HG02798 (cell line): ENCODE results near the gene GRPEL2.
A peak's percentile ranks its signal among the peaks of the same experiment; 100 is the strongest.

Experiments
- ATAC-seq: cut with Tn5 transposase; IDR thresholded peaks from one replicate; pipeline ENCODE4 v1.9.1; 2021; ENCODE audit warnings: mild to moderate bottlenecking; ENCODE audit not compliant: unreplicated experiment, poor library complexity

GRPEL2 gene, protein sequence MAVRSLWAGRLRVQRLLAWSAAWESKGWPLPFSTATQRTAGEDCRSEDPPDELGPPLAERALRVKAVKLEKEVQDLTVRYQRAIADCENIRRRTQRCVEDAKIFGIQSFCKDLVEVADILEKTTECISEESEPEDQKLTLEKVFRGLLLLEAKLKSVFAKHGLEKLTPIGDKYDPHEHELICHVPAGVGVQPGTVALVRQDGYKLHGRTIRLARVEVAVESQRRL

DNA sequence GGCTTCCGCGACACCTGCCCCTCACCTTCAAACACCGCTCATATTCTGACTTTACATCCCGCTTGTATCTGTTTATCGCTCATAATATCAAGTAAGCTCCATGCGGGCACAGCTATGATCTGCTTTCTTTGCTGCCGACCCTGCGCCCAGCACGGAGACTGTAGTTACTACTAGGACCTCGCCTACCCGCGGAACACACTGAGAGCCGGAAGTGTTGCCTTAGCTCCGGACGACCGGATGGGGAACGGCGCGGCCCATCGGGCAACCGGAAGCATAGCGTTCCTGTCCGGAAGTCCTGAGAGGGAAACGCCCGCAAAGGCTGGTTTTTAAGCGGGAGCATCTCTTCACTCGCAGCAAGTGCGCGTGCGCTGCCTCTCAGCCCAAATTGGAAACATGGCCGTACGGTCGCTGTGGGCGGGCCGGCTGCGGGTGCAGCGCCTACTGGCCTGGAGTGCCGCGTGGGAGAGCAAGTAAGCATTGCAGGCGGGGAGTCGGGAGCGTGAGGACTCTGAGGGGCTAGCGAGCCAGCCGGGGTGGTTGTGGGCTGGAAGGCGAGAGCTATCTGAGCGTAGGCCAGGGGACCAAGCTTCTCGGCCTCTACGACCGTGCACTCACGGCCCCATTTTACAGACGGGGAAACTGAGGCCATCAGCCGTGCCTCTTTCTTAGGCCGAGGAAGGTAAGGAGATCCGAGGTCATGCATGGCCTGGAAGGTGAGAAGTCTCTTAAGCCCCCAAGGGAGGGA is at the start of gene GRPEL2:
TSS of gene GRPEL2 (plus strand) at position 353 of the 745 bp plus-strand sequence. CDS start at position 394, 41 bp downstream.
- peak; percentile 99 for ATAC-seq

DNA sequence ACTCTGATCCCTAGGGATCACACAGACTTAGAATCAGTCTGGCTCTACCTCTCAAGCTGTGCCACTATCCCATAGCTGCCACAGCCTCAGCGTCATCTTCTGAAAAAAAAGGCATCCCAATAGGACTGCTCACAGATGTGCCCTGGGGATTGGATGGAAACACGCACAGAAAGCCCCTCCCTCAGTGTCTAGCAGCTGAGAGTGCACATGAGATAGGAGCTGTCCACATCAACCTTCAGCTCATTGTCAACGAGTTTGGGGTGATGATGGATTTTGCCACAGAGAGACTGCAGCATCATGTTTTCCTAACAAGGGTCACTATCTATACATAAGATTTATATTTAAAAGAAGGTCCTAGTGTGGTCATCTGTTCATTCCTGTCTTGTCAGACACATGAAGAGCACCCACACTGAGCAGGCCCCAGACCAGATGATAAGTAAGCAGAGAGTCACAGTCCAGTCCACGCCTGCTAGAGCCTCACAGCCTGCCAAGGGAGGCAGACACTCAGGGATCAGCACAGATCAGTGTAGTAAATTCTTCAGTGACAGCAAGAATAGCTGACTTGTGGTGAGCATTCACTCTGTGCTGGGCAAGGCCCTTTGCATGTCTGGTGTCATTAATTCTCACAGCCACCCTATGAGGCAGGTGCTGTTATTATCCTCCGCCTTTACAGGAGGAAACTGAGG is 47.8 kb upstream of the GRPEL2 start:
- no peak for ATAC-seq

DNA sequence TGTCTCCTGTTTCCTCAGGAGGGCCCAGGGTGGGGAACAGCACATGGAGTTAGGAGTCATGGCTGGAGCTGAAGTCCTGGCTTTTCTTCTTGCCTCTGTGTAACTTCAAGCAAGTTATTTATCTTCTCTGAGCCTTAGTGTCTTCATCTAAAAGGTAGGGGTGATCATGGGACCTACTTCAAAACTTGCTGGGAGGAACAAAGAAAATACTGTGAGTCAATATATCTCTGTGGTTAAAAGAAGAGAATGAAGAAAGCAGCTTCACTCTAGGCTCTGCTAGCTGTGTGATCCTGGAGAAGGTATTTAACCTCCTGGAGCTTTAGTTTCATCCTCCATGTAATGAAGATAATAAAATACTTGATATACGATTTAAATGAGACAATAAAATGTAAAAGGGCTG is 47.1 kb upstream of the GRPEL2 start:
- no peak for ATAC-seq

DNA sequence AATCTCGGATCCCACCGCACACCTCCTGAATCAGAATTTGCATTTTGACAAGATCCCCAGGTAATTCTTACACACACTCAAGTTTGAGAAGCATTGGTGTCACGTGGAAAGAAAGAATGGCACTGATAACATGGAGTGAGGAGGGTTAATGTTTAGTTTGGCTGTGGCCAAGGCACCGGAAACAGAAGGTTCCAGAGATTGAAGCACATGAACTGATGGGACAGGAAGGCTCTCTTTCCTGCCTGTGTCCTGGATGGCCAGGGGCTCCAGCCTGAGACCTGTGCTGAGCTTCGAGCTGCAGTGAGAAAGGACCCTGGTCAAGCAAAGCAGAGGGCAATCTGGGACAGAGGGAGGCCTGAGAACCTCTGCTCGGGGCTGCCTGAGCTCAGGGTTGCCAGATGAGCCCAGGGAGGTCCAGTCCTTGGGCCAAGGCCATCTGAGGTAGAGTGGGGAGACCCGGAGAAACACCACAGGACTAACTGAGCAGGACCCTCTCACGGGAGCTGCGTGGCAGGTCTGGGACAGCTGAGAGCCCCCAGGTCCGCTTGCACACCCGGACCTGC is 46.4 kb upstream of the GRPEL2 start:
- ATAC-seq = no peak

DNA sequence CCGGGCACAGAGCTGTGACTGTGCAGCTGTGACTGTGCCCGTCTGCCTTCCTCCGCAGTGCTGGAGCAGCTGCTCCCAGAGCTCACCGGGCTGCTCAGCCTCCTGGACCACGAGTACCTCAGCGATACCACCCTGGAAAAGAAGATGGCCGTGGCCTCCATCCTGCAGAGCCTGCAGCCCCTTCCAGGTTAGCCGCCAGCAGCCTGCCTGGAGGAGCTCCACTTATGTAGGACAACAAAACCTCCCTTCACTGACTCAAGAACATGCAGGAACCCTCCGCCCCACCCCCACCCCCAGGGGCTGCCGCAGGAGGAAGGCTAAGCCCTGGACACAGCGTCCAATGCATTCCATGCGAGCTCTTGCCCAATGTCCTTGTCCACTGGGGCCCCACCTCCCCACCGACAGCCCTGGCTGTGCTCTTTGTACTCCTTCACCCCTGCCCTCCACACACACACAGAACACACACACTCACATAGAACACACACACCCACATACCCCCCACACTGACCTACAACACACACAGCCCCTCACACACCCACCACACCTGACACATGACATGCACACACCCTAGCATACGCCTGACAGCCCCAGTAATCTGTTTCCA is 45.7 kb upstream of the GRPEL2 start:
- no peak for ATAC-seq

GRCh38 chr5:149300441-149300840 is 44.9 kb upstream of the GRPEL2 start:
- no peak for ATAC-seq

- ATAC-seq = no peak
Observed at GRCh38 chr5:149301049-149301743, 44.1 kb upstream of the GRPEL2 start.

GRCh38 chr5:149301744-149302380 is 43.4 kb upstream of the GRPEL2 start:
- no peak for ATAC-seq

DNA sequence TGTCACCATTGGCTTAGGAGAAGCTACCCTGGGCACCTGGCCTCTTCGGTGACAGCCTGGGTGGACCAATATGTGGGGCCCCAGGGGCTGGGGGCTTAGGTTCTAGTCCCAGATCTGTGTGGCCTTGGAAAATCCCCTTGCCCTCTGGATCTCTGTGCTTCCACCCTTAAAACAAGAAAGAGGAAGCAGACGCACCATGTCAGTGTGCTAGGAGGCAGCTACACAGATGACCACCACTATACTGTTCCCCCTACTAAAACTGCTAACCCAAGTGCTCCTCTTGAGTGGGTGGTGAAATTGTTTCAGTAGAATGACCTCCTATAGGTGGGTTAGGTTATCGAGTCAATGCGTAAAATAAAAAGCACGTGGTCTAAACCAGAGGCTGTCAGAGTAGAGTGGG is 42.7 kb upstream of the GRPEL2 start:
- no peak for ATAC-seq

DNA sequence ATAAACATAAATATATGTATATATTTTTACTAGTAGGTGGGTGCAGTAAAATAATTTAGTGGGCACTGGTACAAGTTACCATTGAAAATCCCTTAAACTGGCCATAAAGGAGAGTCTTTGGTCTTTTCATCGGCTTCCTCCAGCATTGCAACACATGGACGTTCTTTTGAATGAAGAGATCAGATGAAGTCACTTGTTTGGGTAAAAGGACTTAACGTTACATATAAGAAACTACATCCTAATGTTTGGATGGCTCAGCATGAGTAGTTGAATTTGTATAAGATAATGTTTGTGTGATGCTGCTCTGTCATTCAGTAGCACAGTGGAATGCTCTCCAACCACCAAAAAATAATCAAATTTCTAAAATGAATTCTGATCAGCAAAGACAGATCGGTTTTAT is 42.1 kb upstream of the GRPEL2 start:
- no peak for ATAC-seq

DNA sequence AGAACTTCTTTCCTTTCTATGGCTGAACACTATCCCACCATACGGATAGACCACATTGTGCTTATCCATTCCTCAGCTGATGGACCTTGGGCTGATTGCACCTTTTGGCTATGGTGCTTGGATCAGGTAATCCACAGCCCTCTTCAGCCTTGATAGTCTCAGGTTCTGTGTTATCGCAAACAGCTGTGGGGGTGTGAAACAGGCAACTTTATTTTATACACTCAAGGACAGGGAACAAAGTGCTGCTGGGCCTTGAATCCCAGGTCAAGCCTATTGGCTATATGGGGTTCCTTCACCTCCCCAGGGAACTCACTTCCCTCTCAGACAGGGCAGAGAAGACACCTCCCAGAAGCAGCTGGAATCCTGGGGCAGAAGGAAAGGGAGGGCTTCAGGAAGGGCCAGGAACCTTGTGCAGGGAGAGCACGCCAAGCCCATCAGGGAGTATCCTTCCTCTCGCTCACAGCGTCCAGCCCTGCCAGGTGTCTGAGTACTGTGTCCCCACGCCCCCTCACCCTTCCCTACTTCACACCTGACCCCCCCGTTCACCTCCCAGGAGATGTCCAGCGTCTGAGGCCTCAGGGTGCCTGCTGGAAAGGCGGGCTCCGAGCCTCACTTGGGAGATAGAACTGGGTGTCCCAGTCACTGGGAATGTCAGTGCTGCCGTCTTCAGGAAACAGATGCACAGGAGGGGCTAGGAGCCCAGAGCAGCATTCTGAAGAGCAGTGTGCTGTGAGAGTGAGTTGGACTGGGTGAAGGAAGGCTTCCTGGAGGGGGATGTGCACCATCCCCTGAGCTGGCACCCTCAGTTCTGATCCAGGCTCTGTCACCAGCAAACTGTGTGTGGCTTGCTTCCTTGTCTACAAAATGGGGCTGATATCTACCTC is 40.9 kb upstream of the GRPEL2 start:
- ATAC-seq = no peak

DNA sequence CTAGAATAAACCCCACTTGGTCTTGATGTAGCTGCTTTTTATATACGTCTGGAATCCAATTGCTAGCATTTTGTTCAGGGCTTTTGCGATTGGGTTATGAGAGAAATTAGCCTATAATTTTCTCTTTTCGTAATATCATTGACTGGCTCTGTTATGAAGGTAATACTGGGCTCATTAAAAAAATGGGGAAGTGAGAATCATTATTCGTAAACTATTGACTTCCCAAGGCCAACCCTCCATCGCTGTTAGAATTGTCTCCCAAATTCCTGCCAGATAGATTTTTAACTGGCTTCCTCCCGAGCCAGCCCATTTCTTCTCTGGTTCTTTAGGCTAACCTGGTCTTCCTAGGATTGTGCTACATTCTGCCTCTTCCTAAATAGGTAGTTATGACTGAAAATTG is 35.9 kb upstream of the GRPEL2 start:
- ATAC-seq = no peak

DNA sequence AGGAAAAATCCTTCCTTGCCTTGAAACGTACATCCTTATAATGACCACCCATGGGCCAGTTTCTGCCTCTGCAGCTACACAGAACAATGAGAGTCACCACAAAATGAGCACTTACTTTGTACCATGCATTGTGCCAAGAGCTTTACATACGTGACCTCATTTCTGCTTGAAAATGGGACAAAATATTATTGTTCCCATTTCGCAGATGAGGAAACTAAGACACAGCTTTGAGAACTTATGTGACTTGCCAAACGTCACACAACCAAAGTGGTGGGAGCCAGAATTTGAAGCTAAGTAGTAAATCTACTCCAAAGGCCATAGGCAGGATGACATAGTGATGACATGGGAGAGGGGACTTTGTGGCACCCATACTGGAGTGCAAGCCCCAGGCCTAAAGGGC is 34.8 kb upstream of the GRPEL2 start:
- no peak for ATAC-seq

- no peak for ATAC-seq
Observed at GRCh38 chr5:149310947-149311658, 34.2 kb upstream of the GRPEL2 start.

DNA sequence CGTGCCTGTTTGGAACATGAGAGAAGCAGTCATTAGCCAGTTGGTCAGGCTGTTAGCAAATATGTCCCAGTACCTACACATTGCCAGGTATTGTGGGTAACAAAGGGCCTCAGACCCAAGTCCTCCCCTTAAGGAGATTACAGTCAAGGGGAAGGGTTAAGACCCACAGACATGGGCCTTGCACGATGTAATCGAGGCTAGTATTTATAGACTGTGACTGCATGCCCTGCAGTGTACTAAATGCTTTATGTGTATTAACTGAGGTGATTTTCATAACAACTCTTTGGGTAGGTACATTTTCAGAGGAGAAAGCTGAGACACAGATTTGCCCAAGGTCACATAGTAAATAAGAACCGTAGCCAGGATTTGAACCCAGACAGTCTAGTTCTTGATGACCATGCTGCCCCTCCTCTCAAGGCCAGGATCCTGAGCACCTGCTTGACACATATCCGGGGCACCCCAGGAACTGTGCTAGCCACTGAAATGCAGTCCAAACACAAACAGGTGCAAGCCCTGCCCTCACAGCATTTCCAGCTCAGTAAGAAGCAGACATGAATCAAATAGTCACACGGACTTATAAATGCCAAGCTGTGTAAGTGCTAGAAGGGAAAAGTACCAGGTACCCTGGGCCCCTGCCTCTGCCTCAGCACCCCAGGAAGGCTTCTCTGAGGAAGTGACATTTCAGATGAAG is 32.0 kb upstream of the GRPEL2 start:
- ATAC-seq = no peak

DNA sequence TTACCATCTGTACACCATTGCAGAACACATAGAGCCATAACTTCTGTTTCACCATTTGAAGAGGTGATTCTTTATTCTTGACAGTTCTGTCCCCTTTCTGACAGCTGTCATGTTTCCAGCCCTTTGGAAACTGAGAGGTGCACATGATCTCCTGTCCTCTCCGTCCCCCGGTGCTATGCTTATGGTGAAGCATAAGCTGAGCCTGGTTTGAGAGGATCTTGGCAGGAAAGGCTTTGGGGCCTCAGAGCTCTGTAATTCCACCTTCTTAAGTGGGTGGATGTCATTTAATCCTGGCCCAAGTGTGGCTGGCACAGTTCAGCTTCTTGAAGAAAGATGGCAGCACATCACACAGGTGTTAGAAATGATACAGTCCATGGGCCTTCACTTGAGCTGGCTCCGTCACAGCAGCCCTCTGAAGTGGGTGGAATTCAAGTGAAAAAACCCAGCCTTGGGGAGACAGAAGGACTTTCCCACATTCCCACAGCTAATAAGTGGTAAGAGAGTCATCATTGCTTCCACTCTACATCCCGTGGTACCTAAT is 30.7 kb upstream of the GRPEL2 start:
- no peak for ATAC-seq

GRCh38 chr5:149315753-149316152 is 29.5 kb upstream of the GRPEL2 start:
- ATAC-seq = no peak
